T47D (cell line): ENCODE results near the gene CDCA4.
A peak's percentile ranks its signal among the peaks of the same experiment; 100 is the strongest.

Experiments
- DNase-seq, 2 experiments: peaks; one replicate each; pipeline versions ENCODE4 v3.0.0 to v3.0.0-alpha.2; 2011 to 2012; ENCODE audit warnings: low read depth in 1 of 2, low spot score in 1 of 2
- JUND ChIP-seq: IDR thresholded peaks from 2 replicates; pipeline ENCODE4 v1.6.1; 2012; ENCODE audit warnings: low read depth
- in situ Hi-C: cut with HindIII; loops from 2 replicates; pipeline ENCODE4 v1.10.0; 2016; ENCODE audit warnings: low sequenced_read_pairs, low pct_unique_long_range_greater_than_20kb

Gene CDCA4

GRCh38 chr14:104977008-104977680 lies 43.7 kb downstream of the CDCA4 start:
- TF ChIP-seq JUND = no peak
- in situ Hi-C loops = no loop called here
- no peak for DNase-seq

GRCh38 chr14:104976198-104977007 lies 44.5 kb downstream of the CDCA4 start:
- DNase-seq = peak; percentile 84 to 93
- in situ Hi-C loops = no loop called here
- TF ChIP-seq JUND = no peak

- no peak for TF ChIP-seq JUND
- in situ Hi-C loops = no loop called here
- no peak for DNase-seq
Measured at GRCh38 chr14:104975481-104976197, 45.2 kb downstream of the CDCA4 start.

GRCh38 chr14:104974665-104975390 lies 46.1 kb downstream of the CDCA4 start:
- in situ Hi-C loops = no loop called here
- TF ChIP-seq JUND = no peak
- no peak for DNase-seq

DNA sequence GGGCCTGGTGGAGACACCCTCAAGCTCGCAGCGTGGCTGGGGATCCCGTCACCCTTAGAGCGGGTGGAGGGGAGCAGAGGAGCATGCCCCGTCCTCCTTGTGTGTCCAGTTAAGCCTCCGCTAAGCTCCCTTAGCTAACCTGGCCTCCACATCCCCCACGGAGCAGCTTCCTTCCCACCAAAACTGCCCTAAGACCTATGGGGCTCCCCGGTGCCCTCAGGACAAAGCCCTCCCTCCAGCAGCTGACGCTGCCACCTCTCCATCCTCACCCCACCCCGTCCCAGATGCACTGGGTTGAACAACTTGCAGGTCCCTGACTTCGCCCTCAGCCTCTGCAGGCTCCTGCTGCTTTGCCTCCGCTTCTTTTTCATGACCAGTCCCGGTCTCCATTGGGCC lies 46.7 kb downstream of the CDCA4 start:
- no peak for DNase-seq
- TF ChIP-seq JUND = no peak
- in situ Hi-C loops = no loop called here

- in situ Hi-C loops = no loop called here
- no peak for DNase-seq
- no peak for TF ChIP-seq JUND
Measured at GRCh38 chr14:104973385-104974145, 47.3 kb downstream of the CDCA4 start.

- DNase-seq = no peak
- in situ Hi-C loops = no loop called here
- TF ChIP-seq JUND = no peak
Measured at GRCh38 chr14:104973135-104973384, 47.8 kb downstream of the CDCA4 start.

DNA sequence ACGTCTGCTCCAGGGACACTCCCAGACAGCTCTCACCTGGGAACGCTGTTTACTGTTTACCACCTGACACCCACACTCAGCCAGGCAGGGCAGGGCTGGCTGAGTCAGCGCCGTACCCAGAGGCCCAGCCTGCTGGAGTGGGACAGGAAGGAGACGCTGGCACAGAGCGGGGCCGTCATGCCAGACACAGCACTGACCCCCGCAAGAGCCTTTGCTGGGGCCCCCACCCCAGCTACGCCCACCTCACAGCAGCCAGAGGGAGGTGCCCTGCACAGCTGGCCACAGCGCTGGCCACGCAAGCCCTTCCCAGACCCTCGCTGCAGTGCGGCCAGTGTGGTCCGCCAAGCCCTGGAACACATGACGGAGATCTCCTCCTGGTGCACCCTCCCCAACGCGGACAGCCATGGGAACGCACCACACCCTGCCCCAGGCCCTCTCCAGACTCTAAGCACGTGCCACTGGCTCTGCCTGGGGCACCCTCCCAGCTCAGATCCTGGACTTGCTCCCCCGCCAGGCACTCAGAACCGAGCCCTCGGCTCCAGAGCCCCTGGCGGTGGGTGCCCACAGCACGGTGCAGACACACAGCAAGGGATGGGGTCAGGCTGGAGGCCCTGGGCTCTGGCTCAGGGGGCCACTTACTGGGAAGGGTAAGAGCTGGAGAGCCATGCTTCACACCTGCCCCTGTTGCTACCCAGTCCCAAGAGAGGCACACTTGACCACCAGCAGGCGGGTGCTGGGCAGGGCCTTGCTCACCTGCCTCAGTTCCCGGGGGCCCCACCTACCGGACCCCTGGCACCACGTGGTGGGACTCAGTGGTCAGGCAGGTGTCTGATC lies 48.4 kb downstream of the CDCA4 start:
- in situ Hi-C loops = no loop called here
- TF ChIP-seq JUND = no peak

DNA sequence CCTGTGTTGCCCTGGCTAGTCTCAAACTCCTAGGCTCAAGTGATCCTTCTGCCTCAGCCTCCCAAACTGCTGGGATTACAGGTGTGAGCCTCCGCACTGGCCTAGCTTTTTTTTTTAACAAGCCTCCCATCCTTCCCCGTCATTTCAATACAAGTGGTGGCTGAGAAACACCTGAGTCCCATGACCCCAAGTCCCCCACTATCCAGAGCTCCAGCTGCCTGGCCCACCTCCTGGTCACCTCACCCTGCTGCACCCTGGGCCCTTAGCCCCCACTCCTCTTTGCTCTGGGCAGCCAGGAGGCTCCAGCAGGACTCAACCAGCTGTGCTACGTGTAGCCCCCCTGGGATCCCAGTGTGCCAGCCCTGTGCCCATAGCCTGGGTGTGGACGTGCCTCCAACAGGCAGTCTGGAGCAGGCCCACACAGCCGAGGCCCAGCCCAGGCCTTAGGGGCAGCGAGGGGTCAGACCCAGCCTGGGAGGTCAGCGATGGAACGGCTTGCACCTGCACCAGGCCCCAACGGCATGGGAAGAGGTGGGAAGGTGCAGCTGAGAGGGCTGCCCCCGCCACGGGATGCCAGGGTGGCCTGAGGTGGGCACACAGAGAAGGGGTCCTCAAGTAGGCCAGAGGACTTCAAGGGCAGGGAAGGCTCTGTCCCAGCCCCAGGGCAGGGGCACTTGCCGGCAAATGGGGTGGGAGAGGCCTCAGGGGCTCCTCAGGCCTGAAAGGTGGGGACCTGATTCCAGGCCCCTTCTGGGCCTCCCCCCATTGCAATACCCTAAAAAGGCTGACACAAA lies 49.2 kb downstream of the CDCA4 start:
- in situ Hi-C loops = no loop called here
- DNase-seq = no peak
- TF ChIP-seq JUND = no peak

More for the DNA sequence above, 48.4 kb downstream of the CDCA4 start:
- peak; percentile 87 to 89 for DNase-seq

DNA sequence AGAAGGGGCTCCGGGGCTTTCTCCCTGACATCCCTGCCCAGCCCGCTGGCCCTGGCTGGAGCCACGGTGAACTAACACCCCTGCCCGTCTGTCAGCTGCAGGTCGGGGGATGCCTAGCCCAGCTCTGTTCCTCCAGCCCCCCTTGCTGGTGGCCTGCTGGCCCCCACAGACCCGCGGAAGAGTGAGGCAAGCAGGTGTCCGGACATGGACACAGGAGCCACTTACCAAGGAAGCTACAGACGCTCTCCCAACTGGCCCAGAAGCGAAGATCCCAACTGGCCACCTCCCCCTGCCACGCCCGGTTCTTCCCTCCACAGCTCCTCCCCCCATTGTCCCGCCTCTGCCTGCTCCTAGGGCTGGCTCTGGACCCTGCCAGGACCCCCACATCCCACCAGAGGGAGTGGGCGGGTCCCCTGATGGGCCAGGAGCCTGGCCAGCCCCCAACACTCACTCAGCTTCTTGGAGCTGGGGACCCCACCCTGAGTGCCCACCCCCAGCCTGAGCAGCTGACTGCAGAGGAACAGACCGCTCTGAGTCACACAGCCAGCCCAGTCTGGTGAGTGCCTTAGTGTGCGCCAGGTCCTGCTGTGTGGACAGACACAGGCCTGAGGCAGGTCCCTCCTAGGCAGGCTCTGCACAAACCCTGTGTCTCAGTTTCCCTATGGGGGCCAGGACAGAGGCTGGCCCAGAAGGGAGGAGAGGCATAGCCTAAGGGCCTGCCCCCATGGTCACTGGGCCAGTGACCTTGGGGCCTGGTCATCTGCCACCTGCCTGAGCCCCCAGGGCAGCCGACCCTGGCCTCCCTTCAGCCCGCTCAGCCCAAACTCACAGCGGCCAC lies 50.4 kb downstream of the CDCA4 start:
- peak in 1 of 2 experiments; percentile 63 for DNase-seq
- in situ Hi-C loops = no loop called here

More for the DNA sequence above, 50.4 kb downstream of the CDCA4 start:
- TF ChIP-seq JUND = no peak
